Fibroblast of villous mesenchyme (primary cell): ENCODE measurements around the gene PTPRM. TPM values are rescaled to one million over a fixed set of nuclear protein-coding genes. Genes with fewer than 3 reads are reported as not detected.

Experiments
- DNase-seq: peaks from one replicate; pipeline ENCODE4 v3.0.0-alpha.2; 2010; ENCODE audit warnings: low read depth
- H3K4me3 ChIP-seq: 2 replicates; pipeline ENCODE4 v1.5.1; 2011; ENCODE audit warnings: low read depth, mild to moderate bottlenecking, low read length
- total RNA-seq: library from RNA; depleted of rRNA; stranded (reverse); fragments of >200 nt; gene quantifications from 2 replicates; pipeline ENCODE4 v1.2.3, GENCODE V29; 2012
- TF ChIP-seq, protein P1 (sequence below): IDR thresholded peaks from 2 replicates; pipeline ENCODE4 v1.5.1; 2012; ENCODE audit warnings: low read depth, mild to moderate bottlenecking, low read length; ENCODE audit not compliant: insufficient read depth

The PTPRM gene
- total RNA-seq, 1 donor = 56.1 TPM

DNA sequence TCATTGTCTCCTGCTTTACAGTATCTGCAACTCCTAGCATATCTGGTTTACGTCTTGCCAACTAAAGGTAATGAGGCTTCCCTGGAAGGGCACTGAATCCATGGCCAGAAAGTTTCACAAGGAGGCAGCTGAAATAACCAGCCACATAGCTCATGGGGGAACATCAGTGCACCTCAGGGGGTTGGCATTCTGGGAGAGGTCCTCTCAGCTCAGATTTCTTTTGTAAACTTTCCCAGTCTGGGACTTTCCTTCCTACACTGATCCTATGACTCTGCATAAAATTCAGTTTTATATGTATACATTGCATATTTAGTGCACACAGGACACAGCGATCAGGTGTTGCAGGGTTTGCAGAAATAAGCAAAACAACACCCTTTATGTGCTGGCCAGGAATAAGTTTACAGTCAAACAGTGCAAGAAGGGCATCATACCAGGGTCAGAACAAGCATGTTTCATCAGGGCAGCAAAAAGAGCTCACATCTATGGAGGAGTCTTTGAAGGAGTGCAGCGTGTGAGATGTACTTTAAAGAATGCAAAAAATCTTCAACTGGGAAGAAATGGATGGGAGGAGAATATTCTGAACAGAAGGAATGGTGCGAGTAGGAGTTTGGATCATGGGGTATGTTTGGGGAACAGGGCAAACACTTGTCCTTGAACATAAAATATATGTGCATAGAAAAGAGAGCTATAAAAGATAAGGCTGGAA is 801.5 kb downstream of the PTPRM start:
- DNase-seq = no peak
- no peak overlapping the region for H3K4me3 ChIP-seq
- TF ChIP-seq, protein P1, sequence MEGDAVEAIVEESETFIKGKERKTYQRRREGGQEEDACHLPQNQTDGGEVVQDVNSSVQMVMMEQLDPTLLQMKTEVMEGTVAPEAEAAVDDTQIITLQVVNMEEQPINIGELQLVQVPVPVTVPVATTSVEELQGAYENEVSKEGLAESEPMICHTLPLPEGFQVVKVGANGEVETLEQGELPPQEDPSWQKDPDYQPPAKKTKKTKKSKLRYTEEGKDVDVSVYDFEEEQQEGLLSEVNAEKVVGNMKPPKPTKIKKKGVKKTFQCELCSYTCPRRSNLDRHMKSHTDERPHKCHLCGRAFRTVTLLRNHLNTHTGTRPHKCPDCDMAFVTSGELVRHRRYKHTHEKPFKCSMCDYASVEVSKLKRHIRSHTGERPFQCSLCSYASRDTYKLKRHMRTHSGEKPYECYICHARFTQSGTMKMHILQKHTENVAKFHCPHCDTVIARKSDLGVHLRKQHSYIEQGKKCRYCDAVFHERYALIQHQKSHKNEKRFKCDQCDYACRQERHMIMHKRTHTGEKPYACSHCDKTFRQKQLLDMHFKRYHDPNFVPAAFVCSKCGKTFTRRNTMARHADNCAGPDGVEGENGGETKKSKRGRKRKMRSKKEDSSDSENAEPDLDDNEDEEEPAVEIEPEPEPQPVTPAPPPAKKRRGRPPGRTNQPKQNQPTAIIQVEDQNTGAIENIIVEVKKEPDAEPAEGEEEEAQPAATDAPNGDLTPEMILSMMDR = no peak

DNA sequence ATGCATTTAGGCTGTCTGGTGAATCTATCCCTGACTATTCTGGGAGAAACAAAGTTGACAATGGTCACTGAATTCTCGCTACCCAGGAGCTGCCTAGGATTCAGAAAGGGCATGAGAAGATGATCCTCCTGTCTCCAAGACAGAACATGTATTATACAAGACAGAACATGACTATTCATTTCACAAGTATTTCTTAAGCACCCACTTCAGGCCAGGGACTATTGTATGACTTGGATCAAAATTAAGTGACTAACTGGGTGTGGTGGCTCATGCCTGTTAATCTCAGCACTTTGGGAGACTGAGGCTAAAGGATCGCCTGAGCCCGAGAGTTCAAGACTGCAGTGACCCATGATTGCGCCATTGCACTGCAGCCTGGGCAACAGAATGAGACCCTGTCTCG is 806.4 kb downstream of the PTPRM start:
- TF ChIP-seq, protein P1 = no peak
- no peak overlapping the region for H3K4me3 ChIP-seq
- no peak for DNase-seq

DNA sequence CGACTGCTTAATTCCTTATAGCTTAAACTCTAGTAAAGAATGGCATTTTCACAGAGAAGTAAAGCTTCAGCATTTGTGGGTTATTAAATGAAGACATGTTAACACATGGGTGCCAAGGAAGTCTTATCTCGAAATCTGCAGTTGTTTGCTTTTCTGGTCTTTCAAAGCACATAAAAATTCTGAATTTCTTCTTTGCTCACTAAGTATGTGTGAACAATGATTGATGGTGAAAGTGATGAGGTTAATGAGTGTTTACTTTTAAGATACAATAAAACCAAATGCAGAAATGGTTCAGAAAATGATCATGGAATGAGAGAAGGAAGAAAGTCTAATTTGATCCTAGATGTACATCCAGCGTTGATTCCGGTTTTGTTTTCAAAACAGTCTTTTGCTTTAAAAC is 807.6 kb downstream of the PTPRM start:
- no peak overlapping the region for H3K4me3 ChIP-seq
- peak; percentile 25 for DNase-seq
- TF ChIP-seq, protein P1 = no peak

DNA sequence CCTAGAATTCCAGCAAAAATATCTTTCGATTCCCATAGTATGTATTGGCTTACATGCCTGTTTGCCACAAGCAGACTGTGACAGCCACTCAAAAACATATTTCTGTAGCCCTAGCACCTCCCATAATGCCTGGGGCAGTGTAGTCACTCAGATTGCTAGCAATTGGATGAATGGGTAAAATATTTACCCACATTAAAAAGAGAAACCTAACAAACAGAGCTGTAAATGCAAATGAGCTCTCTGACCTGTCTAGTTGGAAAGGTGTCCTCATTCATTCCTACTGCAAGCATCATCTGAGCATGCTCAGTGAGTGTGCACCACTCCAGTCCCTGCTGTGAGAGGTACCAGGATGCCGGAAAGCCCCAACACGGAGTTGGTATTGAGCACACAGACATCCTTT is 808.1 kb downstream of the PTPRM start:
- H3K4me3 ChIP-seq = no peak overlapping the region
- no peak for DNase-seq
- TF ChIP-seq, protein P1 = no peak

DNA sequence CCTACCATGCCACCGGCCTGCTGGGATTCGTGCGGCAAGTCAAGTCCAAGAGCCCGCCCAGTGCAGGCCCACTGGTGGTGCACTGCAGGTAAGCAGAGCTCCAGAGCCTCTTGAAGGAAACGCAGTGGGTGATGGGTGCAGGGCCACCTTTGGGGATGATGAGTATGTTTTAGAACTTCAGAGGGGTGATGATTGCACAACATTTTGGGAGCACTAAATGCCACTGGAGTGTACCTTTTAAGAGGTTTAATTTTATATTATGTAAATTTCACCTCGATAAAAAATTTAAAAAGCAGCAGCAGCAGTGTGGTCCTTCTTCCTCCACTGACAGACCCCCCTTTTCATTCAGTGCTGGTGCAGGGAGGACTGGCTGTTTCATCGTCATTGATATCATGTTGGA is 809.0 kb downstream of the PTPRM start:
- no peak overlapping the region for H3K4me3 ChIP-seq
- DNase-seq = no peak
- TF ChIP-seq, protein P1 = no peak

DNA sequence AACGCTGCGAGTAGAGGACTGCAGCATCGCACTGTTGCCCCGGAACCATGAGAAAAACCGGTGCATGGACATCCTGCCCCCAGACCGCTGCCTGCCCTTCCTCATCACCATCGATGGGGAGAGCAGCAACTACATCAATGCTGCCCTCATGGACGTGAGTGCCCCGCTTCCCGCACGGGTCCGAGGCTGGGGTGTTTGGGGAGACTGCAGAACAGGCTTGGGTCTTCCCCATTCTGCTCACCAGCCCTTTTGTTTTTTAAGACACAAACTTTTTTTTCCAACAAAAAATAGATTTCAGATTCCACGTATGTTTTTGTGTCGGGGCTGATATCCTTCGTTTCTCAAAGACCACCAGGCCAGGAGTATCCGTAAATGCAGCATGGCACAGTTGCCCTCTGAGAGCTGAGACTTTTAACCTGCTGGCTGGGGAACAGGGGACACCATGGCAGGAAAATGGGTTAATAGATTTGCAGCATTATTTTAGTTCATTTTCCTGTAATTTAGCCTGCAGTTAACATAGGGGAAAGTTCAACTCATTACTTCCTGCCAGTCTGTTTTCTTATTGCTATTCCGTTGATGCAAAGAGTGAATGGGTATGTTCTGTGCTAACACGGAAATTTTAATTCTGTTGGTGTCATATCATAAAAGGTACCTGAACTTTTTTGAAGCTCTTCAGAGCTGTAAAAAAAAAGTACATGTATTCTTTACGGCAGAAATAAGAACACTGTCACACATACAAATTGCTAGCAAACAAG is 812.2 kb downstream of the PTPRM start:
- H3K4me3 ChIP-seq = no peak overlapping the region
- TF ChIP-seq, protein P1 = no peak
- no peak for DNase-seq

DNA sequence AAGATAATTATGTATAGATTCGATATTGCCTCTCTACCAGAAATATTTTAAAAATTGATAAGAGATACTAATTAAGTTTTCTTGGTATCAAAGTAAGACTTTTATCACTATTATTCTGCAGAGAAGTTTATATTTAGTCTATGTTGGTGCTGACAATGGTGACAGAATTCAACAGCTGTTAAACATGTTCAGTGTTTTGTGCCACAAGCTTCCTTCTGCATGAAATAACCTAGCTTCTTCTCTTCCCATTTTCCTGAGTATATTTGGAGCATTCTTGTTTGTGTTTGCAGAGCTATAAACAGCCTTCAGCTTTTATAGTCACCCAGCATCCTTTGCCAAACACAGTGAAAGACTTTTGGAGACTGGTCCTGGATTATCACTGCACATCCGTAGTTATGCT is 812.9 kb downstream of the PTPRM start:
- DNase-seq = no peak
- TF ChIP-seq, protein P1 = no peak

More for the DNA sequence above, 812.9 kb downstream of the PTPRM start:
- no peak overlapping the region for H3K4me3 ChIP-seq
